DMS153 (cell line): ENCODE data around the gene ABCD4.
"Not testable (repeated sequence)": the region's sequence is repeated elsewhere in the genome, so short reads cannot be mapped to it uniquely, and the experiment has no call there.

Source experiments
- DNase-seq: peaks from one replicate; lab custom pipeline; 2025; lab: John Stamatoyannopoulos, UW

Gene ABCD4

GRCh38 chr14:74302152-74302628, 544 bp downstream of the ABCD4 start:
- DNase-seq = no peak

- DNase-seq = no peak
These were observed 1.1 kb downstream of the ABCD4 start for GRCh38 chr14:74301594-74302151.

GRCh38 chr14:74299061-74299545, 3.6 kb downstream of the ABCD4 start:
- DNase-seq = no peak

- no peak for DNase-seq
These were observed 4.7 kb downstream of the ABCD4 start for GRCh38 chr14:74297986-74298385.

GRCh38 chr14:74296037-74296467, 6.7 kb downstream of the ABCD4 start:
- DNase-seq = no peak

GRCh38 chr14:74293606-74294005, 9.1 kb downstream of the ABCD4 start:
- DNase-seq = no peak

GRCh38 chr14:74292061-74292460, 10.7 kb downstream of the ABCD4 start:
- DNase-seq = no peak

- no peak for DNase-seq
These were observed 12.3 kb downstream of the ABCD4 start for GRCh38 chr14:74290415-74290814.

GRCh38 chr14:74289801-74290200, 12.9 kb downstream of the ABCD4 start:
- DNase-seq = no peak

- no peak for DNase-seq
These were observed 16.0 kb downstream of the ABCD4 start for GRCh38 chr14:74286736-74287135.

- no peak for DNase-seq
These were observed 21.7 kb downstream of the ABCD4 start for GRCh38 chr14:74281069-74281468.

- no peak for DNase-seq
These were observed 24.7 kb downstream of the ABCD4 start for GRCh38 chr14:74278080-74278479.

GRCh38 chr14:74275241-74275841, 27.4 kb downstream of the ABCD4 start:
- no peak for DNase-seq

- no peak for DNase-seq
These were observed 31.4 kb downstream of the ABCD4 start for GRCh38 chr14:74271365-74271764.

GRCh38 chr14:74270382-74271177, 32.2 kb downstream of the ABCD4 start:
- not testable (repeated sequence) for DNase-seq

GRCh38 chr14:74267588-74267987, 35.1 kb downstream of the ABCD4 start:
- DNase-seq = no peak

GRCh38 chr14:74265301-74265965, 37.3 kb downstream of the ABCD4 start:
- DNase-seq = no peak

GRCh38 chr14:74263921-74264320, 38.8 kb downstream of the ABCD4 start:
- no peak for DNase-seq

GRCh38 chr14:74263181-74263580, 39.6 kb downstream of the ABCD4 start:
- DNase-seq = no peak

GRCh38 chr14:74262076-74262475, 40.7 kb downstream of the ABCD4 start:
- no peak for DNase-seq

GRCh38 chr14:74261288-74261687, 41.4 kb downstream of the ABCD4 start:
- DNase-seq = no peak

GRCh38 chr14:74260525-74261233, 42.1 kb downstream of the ABCD4 start:
- no peak for DNase-seq
